Cardiac fibroblast (primary cell): ENCODE results near the gene RNF112.
"Not testable (repeated sequence)": the region's sequence is repeated elsewhere in the genome, so short reads cannot be mapped to it uniquely, and the experiment has no call there.

ENCODE experiments used
- DNase-seq, 2 donors: peaks; one replicate each; pipeline versions ENCODE4 v3.0.0 to v3.0.0-alpha.2; 2010; ENCODE audit warnings: low read depth in 2 of 2
- H3K4me3 ChIP-seq, 2 donors: replicated peaks in 1 of 2; 1 replicate in 1 of 2; 2 replicates in 1 of 2; pipeline ENCODE4 v1.5.1; 2011; ENCODE audit warnings: low read depth in 2 of 2, low read length in 2 of 2, mild to moderate bottlenecking in 2 of 2, moderate library complexity in 1 of 2
- CTCF ChIP-seq: IDR thresholded peaks from one replicate; pipeline ENCODE4 v1.5.1; 2011; ENCODE audit warnings: low read depth, mild to moderate bottlenecking, low read length, inconsistent platforms

Gene RNF112

GRCh38 chr17:19433255-19433654 is 22.2 kb downstream of the RNF112 start:
- no peak for TF ChIP-seq CTCF
- no peak for DNase-seq

GRCh38 chr17:19433727-19434340 is 22.8 kb downstream of the RNF112 start:
- DNase-seq = no peak
- no peak for TF ChIP-seq CTCF
- H3K4me3 ChIP-seq = no peak overlapping the region

More at GRCh38 chr17:19433255-19433654, 22.2 kb downstream of the RNF112 start:
- H3K4me3 ChIP-seq = no peak overlapping the region

GRCh38 chr17:19440421-19440820 is 29.4 kb downstream of the RNF112 start:
- TF ChIP-seq CTCF = no peak
- no peak for DNase-seq

GRCh38 chr17:19441288-19441687 is 30.3 kb downstream of the RNF112 start:
- DNase-seq, H3K4me3 ChIP-seq: not testable (repeated sequence)

More at GRCh38 chr17:19440421-19440820, 29.4 kb downstream of the RNF112 start:
- no peak overlapping the region for H3K4me3 ChIP-seq

- TF ChIP-seq CTCF = no peak
- DNase-seq = no peak
- H3K4me3 ChIP-seq = no peak overlapping the region
Measured at GRCh38 chr17:19442731-19443130, 31.7 kb downstream of the RNF112 start.

- no peak for DNase-seq
- no peak for TF ChIP-seq CTCF
- H3K4me3 ChIP-seq = no peak overlapping the region
Measured at GRCh38 chr17:19443148-19443547, 32.1 kb downstream of the RNF112 start.

GRCh38 chr17:19445105-19445504 is 34.1 kb downstream of the RNF112 start:
- no peak for TF ChIP-seq CTCF
- DNase-seq = no peak
- no peak overlapping the region for H3K4me3 ChIP-seq

- DNase-seq, H3K4me3 ChIP-seq: not testable (repeated sequence)
Measured at GRCh38 chr17:19446577-19446976, 35.5 kb downstream of the RNF112 start.
